Measurements from ENCODE around the gene TSSC4. TPM values are rescaled to one million over a fixed set of nuclear protein-coding genes. Genes with fewer than 3 reads are reported as not detected.

TSSC4 gene
- total RNA-seq, 1 experiment from 2014 or later: 47.1 TPM

- H3K27me3 ChIP-seq (ENCODE audit: insufficient read depth, low read length): no peaks in the 10 kb centered on the region
- H3K79me2 ChIP-seq (ENCODE audit: insufficient read depth, low read length): peaks cover 62% of the 10 kb centered on the region
- peak overlapping the region; percentile 81 for H3K27ac ChIP-seq (ENCODE audit: low read depth, low read length)
- H3K4me1 ChIP-seq (ENCODE audit: control insufficient read depth in 1 of 2, insufficient read depth in 2 of 2, low read length in 2 of 2): peaks cover 10 to 57% of the 10 kb centered on the region in 2 experiments
- ATAC-seq: no peak
- TF ChIP-seq TCF7L2 (IDR thresholded peaks at IDR 0.05; ENCODE audit: borderline replicate concordance, extremely low read depth, insufficient read depth, insufficient read length) (no peak), SP1 (IDR thresholded peaks at IDR 0.05; ENCODE audit: low read depth) (no peak), POLR2A (IDR thresholded peaks at IDR 0.05; ENCODE audit: borderline replicate concordance, extremely low read depth, insufficient read depth, insufficient read length) (no peak), JUND (IDR thresholded peaks at IDR 0.05) (no peak), FOSL1 (IDR thresholded peaks at IDR 0.05; ENCODE audit: low read depth) (no peak), CTCF (IDR thresholded peaks at IDR 0.05 in 2 of 3, conservative IDR thresholded peaks at IDR 0.05 in 1 of 3; ENCODE audit: borderline replicate concordance in 1 of 3, insufficient read depth in 1 of 3, low read depth in 2 of 3, low read length in 2 of 3) (no peak), SIN3A (IDR thresholded peaks at IDR 0.05; ENCODE audit: low read depth) (no peak), CBX3 (IDR thresholded peaks at IDR 0.05; ENCODE audit: low read depth) (no peak), ZBTB33 (IDR thresholded peaks at IDR 0.05; ENCODE audit: extremely low read depth, insufficient replicate concordance, low read length) (no peak), ZNF274 (IDR thresholded peaks at IDR 0.05; ENCODE audit: low read depth, low read length) (no peak), ELF1 (IDR thresholded peaks at IDR 0.05; ENCODE audit: borderline replicate concordance, low read depth) (no peak), ATF3 (IDR thresholded peaks at IDR 0.05) (no peak), YY1 (IDR thresholded peaks at IDR 0.05; ENCODE audit: extremely low read depth, insufficient replicate concordance, low read depth, low read length) (no peak), EGR1 (IDR thresholded peaks at IDR 0.05; ENCODE audit: low read depth) (no peak), CEBPB (IDR thresholded peaks at IDR 0.05; ENCODE audit: low read depth) (no peak), SRF (IDR thresholded peaks at IDR 0.05; ENCODE audit: low read depth) (no peak), REST (IDR thresholded peaks at IDR 0.05; ENCODE audit: low read depth) (no peak)
- H3K9ac ChIP-seq (ENCODE audit: low read length): peak overlapping the region; percentile 93
- POLR2A ChIA-PET: interaction anchor here (1.0 to 1.8 kb wide), 4 partner anchors 9 to 59 kb away, joined by 3 to 14 read pairs (median 10); partner anchors contain the start of gene TSSC4
- H3K9me3 ChIP-seq (ENCODE audit: control insufficient read depth in 1 of 2, insufficient read depth in 1 of 2, low read depth in 1 of 2, low read length in 2 of 2): no peaks in the 10 kb centered on the region
- RAD21 ChIA-PET (ENCODE audit: low non-redundant PET in 1 of 2, low total read pairs in 2 of 2, uncharacterized antibody in 2 of 2, unreplicated experiment in 2 of 2): no interaction called here
- H3K4me2 ChIP-seq (ENCODE audit: low read length): peak overlapping the region; percentile 98
- no TSS peak for BruUV-seq (replicated peaks)
- H4K20me1 ChIP-seq (ENCODE audit: insufficient read depth): peaks cover 8% of the 10 kb centered on the region; the same call in 1 of the 2 replicates
- no peaks in the 10 kb centered on the region for H3K9me2 ChIP-seq (ENCODE audit: insufficient read depth)
- peaks cover 0 to 18% of the 10 kb centered on the region in 2 experiments; a peak in 1 of 4 replicates for H3K36me3 ChIP-seq (ENCODE audit: control insufficient read depth in 1 of 2, insufficient read depth in 2 of 2, low read length in 2 of 2)
- intact Hi-C loops (cut with micrococcal nuclease): no loop called here
- DNase-seq (ENCODE audit: low read depth, low spot score): no peak
- H2AFZ ChIP-seq (ENCODE audit: low read depth, low read length, poor library complexity, severe bottlenecking): no peak overlapping the region
- peak overlapping the region; percentile 68 to 95 for H3K4me3 ChIP-seq (replicated peaks in 1 of 2; ENCODE audit: low read depth in 1 of 2, low read length in 2 of 2)
- CTCF ChIA-PET: interaction anchor here (1.4 to 1.8 kb wide), 2 partner anchors 22 to 74 kb away, joined by 4 to 8 read pairs; partner anchors contain the start of gene TSSC4
Observed at GRCh38 chr11:2378527-2379210, 21.9 kb upstream of the TSSC4 start.

Measured in HCT116 (cell line).